Astrocyte of the spinal cord (primary cell): ENCODE measurements around the gene CTSA.

Source experiments
- DNase-seq: peaks from one replicate; pipeline ENCODE4 v3.0.0; 2011; ENCODE audit warnings: low read depth, low spot score
- H3K4me3 ChIP-seq: 2 replicates; pipeline ENCODE4 v1.5.1; 2011; ENCODE audit warnings: low read depth, mild to moderate bottlenecking, low read length, moderate library complexity
- CTCF ChIP-seq: IDR thresholded peaks from 2 replicates; pipeline ENCODE4 v1.5.1; 2012; ENCODE audit warnings: low read depth, mild to moderate bottlenecking, low read length, inconsistent platforms
- in situ Hi-C: cut with HindIII; loops from 2 replicates; pipeline ENCODE4 v1.10.0; 2017; ENCODE audit warnings: low sequenced_read_pairs

CTSA gene

GRCh38 chr20:45848969-45849582 is 42.1 kb upstream of the CTSA start:
- DNase-seq, result no peak
- in situ Hi-C loops, result no loop called here
- TF ChIP-seq CTCF, result no peak
- H3K4me3 ChIP-seq, result no peak overlapping the region

- TF ChIP-seq CTCF, result no peak
- H3K4me3 ChIP-seq, result no peak overlapping the region
- in situ Hi-C loops, result no loop called here
- DNase-seq, result no peak
Measured at GRCh38 chr20:45850238-45850637, 40.9 kb upstream of the CTSA start.

GRCh38 chr20:45850926-45851325 is 40.2 kb upstream of the CTSA start:
- TF ChIP-seq CTCF, result no peak
- no peak for DNase-seq
- in situ Hi-C loops, result no loop called here
- no peak overlapping the region for H3K4me3 ChIP-seq

- in situ Hi-C loops, result no loop called here
- no peak for TF ChIP-seq CTCF
- DNase-seq, result no peak
- H3K4me3 ChIP-seq, result no peak overlapping the region
Measured at GRCh38 chr20:45851501-45851900, 39.6 kb upstream of the CTSA start.

- no peak for TF ChIP-seq CTCF
- DNase-seq, result no peak
- H3K4me3 ChIP-seq, result no peak overlapping the region
- in situ Hi-C loops, result no loop called here
Measured at GRCh38 chr20:45852326-45852725, 38.8 kb upstream of the CTSA start.

GRCh38 chr20:45853484-45853883 is 37.7 kb upstream of the CTSA start:
- no peak overlapping the region for H3K4me3 ChIP-seq
- TF ChIP-seq CTCF, result no peak
- in situ Hi-C loops, result no loop called here
- DNase-seq, result no peak
